Peyer's patch (tissue), 4 donors: Measurements from ENCODE around the gene DCAF12L1. TPM values are rescaled to one million over a fixed set of nuclear protein-coding genes. Genes with fewer than 3 reads are reported as not detected.

Experiments
- DNase-seq, 3 donors: peaks; one replicate each; pipeline ENCODE4 v3.0.0-alpha.2; 2017 to 2019
- H3K27ac ChIP-seq, 4 donors: fragments of 200-600 bp; sonication (generic); one replicate each; pipeline ENCODE4 v1.5.1; 2016 to 2019
- H3K27me3 ChIP-seq, 2 donors: fragments of 200-600 bp; sonication (generic); one replicate each; pipeline ENCODE4 v1.5.1; 2019
- H3K36me3 ChIP-seq, 3 donors: fragments of 200-600 bp; sonication (generic); one replicate each; pipeline ENCODE4 v1.5.1; 2016 to 2019
- H3K4me1 ChIP-seq, 4 donors: fragments of 200-600 bp; sonication (generic); one replicate each; pipeline ENCODE4 v1.5.1; 2016 to 2019
- H3K4me3 ChIP-seq, 4 donors: fragments of 200-600 bp; sonication (generic); 1 replicate in 3 of 4; 2 replicates in 1 of 4; pipeline ENCODE4 v1.5.1; 2016 to 2019; ENCODE audit warnings: mild to moderate bottlenecking in 1 of 4
- H3K9me3 ChIP-seq, 4 donors: fragments of 200-600 bp; sonication (generic); one replicate each; pipeline ENCODE4 v1.5.1; 2016 to 2019; ENCODE audit warnings: mild to moderate bottlenecking in 1 of 4
- POLR2A ChIP-seq, 2 donors: fragments of 450-650 bp; IDR thresholded peaks; one replicate each; pipeline ENCODE4 v1.5.1; 2017; ENCODE audit warnings: antibody characterized with exemption in 2 of 2, mild to moderate bottlenecking in 2 of 2, moderate library complexity in 2 of 2
- total RNA-seq, 4 donors: library from RNA; depleted of rRNA; stranded (reverse); fragments of >200 nt; gene quantifications; one replicate each; pipeline ENCODE4 v1.1.0, GENCODE V29; 2016
- TF ChIP-seq, protein P1 (sequence below), 6 experiments: fragments of 450-650 bp in 4 of 6; fragments of 200-600 bp in 2 of 6; sonication (generic) in 1 of 6; IDR thresholded peaks; one replicate each; pipeline ENCODE4 v1.5.1; 2017 to 2019; ENCODE audit warnings: antibody characterized with exemption in 6 of 6, mild to moderate bottlenecking in 3 of 6, moderate library complexity in 1 of 6

DCAF12L1 gene
- total RNA-seq = not detected

DNA sequence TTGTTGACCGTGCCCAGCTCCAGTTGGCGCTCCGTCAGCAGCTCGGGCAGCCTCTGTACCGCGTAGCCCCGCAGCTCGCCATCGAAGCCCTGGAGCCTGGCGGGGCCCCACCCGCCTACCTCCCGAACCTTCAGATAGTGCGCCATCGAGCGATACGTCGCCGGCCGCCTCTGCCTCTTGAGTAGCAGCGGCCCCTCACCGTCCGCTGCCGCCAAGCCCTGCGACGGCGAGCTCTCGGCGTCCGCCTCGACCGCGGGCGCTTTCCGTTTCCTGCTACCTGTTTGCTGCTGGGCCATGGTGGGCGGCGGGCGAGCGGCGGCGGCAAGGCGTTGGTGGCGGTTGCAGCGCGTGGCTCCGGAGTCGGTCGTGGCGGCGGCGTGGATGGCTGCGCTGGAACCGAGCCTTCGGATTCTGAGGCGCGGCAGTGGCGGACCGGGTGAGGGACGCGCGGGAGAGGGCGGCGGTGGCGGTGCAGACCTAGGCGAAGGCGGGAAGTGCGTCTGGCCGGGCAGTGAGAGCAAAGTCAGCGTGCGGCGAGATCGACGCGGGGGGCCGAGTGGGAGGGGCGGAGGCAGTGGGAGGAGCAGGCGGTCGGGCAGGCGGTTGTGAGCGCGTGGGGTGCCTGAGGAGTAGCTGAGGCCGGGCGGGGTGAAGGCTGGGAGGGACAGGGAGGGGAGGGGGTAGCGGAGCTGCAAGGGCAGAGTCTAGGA is at the start of gene DCAF12L1:
Gene DCAF12L1, minus strand, starts transcription at position 502 of the 710 bp plus-strand sequence. Its CDS starts 206 bp downstream, at position 296.
- Histone ChIP-seq H3K27me3 (no peaks in the 10 kb centered on the region), H3K9me3 (no peaks in the 10 kb centered on the region), H3K4me3 (no peak within 1 kb of the TSS), H3K4me1 (no peaks in the 10 kb centered on the region), H3K36me3 (no peaks in the 10 kb centered on the region), H3K27ac (no peak within 1 kb of the TSS)
- TF ChIP-seq, protein P1, sequence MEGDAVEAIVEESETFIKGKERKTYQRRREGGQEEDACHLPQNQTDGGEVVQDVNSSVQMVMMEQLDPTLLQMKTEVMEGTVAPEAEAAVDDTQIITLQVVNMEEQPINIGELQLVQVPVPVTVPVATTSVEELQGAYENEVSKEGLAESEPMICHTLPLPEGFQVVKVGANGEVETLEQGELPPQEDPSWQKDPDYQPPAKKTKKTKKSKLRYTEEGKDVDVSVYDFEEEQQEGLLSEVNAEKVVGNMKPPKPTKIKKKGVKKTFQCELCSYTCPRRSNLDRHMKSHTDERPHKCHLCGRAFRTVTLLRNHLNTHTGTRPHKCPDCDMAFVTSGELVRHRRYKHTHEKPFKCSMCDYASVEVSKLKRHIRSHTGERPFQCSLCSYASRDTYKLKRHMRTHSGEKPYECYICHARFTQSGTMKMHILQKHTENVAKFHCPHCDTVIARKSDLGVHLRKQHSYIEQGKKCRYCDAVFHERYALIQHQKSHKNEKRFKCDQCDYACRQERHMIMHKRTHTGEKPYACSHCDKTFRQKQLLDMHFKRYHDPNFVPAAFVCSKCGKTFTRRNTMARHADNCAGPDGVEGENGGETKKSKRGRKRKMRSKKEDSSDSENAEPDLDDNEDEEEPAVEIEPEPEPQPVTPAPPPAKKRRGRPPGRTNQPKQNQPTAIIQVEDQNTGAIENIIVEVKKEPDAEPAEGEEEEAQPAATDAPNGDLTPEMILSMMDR (IDR thresholded peaks at IDR 0.05) = no peak
- TF ChIP-seq POLR2A (IDR thresholded peaks at IDR 0.05) = no peak
- DNase-seq = no peak

DNA sequence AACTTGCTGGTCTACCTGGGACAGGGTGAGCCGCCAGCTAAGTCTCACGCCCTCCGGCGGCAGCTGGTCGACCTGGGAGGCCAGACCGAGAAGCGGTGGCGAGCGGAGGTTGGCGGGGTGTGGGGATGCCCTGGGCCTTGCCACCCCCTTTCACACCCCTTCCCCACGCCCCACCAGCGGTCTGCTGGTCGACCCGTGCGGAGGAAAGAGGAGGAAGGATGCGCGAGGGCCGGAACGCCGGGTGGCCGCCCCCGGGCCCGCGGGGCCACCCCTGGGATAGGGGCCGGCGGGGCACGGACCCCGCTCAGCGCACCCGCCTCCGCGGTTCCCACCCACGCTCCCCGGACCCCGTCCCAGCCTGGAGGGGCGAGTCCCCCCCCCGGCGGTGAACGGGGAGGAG is 28.3 kb upstream of the DCAF12L1 start:
- Histone ChIP-seq H3K27ac (no peak overlapping the region), H3K4me3 (no peak overlapping the region), H3K9me3 (no peaks in the 10 kb centered on the region), H3K36me3 (no peaks in the 10 kb centered on the region), H3K4me1 (no peaks in the 10 kb centered on the region), H3K27me3 (no peaks in the 10 kb centered on the region)
- TF ChIP-seq POLR2A (IDR thresholded peaks at IDR 0.05) = no peak
- TF ChIP-seq, protein P1 (IDR thresholded peaks at IDR 0.05) = no peak
- no peak for DNase-seq

DNA sequence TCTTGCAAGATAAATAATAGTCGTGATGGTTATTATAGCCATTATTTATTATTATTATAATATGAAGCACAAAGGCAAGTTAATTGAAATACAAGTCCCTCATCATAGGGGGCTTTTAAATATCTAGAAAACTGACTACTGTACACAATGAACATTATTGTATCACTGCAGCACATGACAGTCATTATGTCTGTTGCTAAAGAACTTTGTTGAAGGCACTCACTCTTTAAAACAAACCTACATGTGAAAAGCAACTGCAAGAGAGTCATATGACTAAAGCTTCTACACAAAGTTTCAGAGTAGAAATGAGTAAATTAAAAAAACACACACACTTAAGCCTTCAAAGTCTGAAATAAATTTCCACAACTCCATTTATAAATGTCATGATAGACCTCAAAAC is 23.3 kb upstream of the DCAF12L1 start:
- no peak for DNase-seq
- Histone ChIP-seq H3K27ac (no peak overlapping the region), H3K36me3 (no peaks in the 10 kb centered on the region), H3K27me3 (no peaks in the 10 kb centered on the region), H3K4me1 (no peaks in the 10 kb centered on the region), H3K4me3 (no peak overlapping the region), H3K9me3 (no peaks in the 10 kb centered on the region)
- TF ChIP-seq, protein P1 (IDR thresholded peaks at IDR 0.05) = no peak
- no peak for TF ChIP-seq POLR2A (IDR thresholded peaks at IDR 0.05)

DNA sequence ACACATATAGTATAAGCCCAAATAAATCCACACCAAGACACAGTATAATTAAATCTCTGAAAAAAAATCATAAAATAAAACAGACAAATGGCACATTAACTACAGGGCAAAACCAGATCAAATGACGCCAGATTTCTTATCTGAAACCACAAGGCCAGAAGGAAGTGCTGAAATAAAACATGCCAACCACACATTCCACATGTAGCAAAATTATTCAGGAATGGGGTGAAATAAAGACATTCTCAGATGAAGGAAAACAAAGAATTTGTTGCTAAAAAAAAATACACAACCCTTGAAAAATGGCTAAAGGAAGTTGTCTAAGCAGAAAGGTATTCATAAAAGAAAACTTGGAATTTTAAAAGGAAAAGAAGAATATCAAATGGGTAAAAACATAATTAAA is 4.5 kb upstream of the DCAF12L1 start:
- Histone ChIP-seq H3K36me3 (no peaks in the 10 kb centered on the region), H3K27me3 (no peaks in the 10 kb centered on the region), H3K9me3 (no peaks in the 10 kb centered on the region), H3K4me3 (no peak overlapping the region), H3K27ac (no peak overlapping the region), H3K4me1 (no peaks in the 10 kb centered on the region)
- DNase-seq = no peak
- no peak for TF ChIP-seq POLR2A (IDR thresholded peaks at IDR 0.05)
- TF ChIP-seq, protein P1 (IDR thresholded peaks at IDR 0.05) = no peak

DNA sequence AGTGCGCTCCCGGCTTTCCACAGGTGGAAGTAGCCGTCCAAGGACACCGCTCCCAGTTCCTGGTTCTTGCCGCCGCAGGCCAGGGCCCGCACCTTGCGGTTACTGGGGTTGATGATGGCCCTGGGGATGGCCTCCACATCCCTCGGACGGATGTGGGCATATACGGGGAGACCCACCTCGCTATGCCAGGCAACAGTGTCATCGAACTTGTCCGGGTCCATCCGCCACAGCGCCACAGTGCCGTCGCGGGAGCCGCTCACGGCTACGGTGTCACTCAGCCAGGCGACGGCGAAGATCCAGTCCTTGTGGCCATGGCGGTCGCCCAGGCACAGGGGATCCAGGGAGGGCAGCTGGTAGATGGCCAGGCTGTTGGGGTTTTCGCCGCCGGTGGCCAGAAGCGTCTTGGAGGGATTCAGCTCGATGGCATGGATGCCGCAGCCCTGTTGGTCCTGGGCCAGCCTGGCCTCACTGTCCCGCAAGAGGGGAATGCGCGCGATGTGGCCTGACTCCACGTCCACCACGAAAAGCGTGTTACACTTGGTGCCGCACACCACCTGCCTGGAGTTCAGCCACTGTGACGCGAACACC is 795 bp downstream of the DCAF12L1 start:
- Histone ChIP-seq H3K36me3 (no peaks in the 10 kb centered on the region), H3K9me3 (no peaks in the 10 kb centered on the region), H3K27me3 (no peaks in the 10 kb centered on the region), H3K4me3 (no peak overlapping the region), H3K4me1 (no peaks in the 10 kb centered on the region), H3K27ac (no peak overlapping the region)
- DNase-seq = no peak
- TF ChIP-seq, protein P1 (IDR thresholded peaks at IDR 0.05) = no peak
- TF ChIP-seq POLR2A (IDR thresholded peaks at IDR 0.05) = no peak
